HG03108 (cell line): ENCODE results near the gene SLC18A2.
A peak's percentile ranks its signal among the peaks of the same experiment; 100 is the strongest.
"Not testable (repeated sequence)": the region's sequence is repeated elsewhere in the genome, so short reads cannot be mapped to it uniquely, and the experiment has no call there.

Source experiments
- ATAC-seq: cut with Tn5 transposase; IDR thresholded peaks from one replicate; pipeline ENCODE4 v1.9.1; 2021; ENCODE audit warnings: moderate library complexity; ENCODE audit not compliant: unreplicated experiment

SLC18A2 gene

DNA sequence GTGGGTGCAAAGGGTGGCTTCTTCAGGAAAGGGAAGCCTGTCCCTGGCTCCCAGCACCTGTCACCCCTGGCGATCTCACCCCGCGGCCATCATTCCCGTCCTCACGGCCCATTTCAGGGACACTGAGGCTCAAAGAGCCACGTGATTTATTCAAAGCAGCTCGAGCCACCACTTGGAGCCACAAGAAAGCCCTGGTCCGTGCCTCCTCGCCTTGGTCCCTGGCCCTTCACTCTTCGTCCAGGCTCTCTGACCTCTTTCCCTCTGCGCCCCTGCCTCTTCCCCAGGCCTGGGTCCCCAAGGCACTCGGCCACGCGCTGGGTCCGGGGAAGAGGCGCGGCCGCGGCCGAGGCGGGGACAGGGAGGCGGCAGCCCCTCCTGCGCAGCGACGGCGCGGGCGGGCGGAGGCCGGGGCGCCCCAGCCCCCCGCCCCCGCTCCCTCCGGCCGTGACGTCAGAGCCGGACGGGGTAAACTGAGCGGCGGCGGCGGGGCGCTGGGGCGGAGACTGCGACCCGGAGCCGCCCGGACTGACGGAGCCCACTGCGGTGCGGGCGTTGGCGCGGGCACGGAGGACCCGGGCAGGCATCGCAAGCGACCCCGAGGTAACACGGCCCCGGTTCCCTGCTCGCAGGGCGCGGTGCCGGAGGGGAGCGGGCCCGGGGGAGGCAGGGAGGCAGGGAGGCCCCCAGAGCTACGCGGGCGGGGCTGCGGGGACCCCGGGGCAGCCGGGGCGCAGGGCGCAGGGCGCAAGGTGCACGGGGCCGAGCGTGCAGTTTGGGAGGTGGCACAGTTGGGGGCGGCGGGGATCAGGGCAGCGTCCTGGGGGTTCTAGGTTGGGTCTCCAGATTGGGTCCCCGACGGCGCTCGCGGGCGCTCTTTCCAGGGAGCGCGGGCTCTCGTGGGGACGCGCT is at the start of gene SLC18A2:
Gene SLC18A2 (plus strand): TSS at position 494 of the 909 bp plus-strand sequence. CDS start 580 bp downstream, outside the sequence.
- no peak for ATAC-seq

DNA sequence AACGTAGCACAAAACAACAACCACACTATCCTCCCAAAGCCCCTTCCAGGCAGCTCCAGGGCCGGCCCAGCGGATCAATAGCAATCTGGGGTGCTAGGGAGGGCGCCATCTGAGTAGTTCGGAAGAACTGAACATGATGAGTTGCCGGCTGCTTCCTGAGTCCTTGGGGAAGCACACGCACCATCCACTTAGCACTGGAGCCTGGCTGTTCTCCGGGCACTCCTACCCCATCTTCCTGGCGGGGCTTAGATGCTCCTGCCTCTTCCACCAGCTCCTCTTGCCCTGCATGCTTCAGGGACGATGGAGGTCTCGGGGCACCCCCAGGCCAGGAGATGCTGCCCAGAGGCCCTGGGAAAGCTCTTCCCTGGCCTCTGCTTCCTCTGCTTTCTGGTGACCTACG is 43.7 kb upstream of the SLC18A2 start, which contains the start of gene KCNK18:
Gene KCNK18 (plus strand): TSS at position 301 of the 400 bp plus-strand sequence. CDS start 0 bp downstream, at position 301.
- ATAC-seq = no peak

DNA sequence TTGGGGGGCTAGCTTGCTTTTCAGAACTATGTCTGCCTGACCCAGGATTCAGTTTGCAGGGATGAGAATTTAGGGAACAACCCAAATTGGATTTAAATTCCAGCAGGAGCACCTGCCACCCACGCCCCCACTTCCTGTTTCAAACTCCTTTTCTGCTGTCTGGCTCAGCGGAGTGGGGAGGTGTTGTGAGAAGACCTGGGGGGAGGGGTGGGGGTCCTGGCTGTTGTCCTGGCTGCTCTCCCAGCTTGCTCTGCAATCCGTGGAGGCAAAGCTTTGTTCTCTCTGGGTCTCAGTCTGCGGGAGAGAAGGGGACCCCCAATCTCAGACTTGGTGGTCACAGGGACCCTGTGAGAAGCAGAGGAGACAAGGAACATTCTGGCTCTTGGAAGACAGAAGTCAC is 42.8 kb upstream of the SLC18A2 start:
- ATAC-seq = no peak

GRCh38 chr10:117201826-117202225 is 39.1 kb upstream of the SLC18A2 start:
- no peak for ATAC-seq

DNA sequence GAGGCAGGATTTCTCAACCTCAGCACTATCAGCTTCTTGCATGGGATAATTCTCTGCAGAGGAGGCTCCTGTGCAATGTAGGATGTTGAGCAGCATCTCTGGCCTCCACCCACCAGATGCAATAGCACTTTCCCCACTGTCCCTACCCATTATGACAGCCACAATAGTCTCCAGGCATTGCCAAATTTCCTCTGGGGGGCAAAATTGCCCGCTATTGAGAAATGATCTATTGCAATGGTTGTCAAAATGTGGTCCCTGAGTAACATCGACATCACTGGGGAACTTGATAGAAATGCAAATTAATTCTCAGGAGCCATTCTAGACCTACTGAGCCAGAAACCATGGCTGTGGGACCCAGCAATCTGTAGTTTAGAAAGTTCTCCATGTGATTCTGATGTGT is 36.6 kb upstream of the SLC18A2 start:
- no peak for ATAC-seq

- no peak for ATAC-seq
These were observed 28.7 kb upstream of the SLC18A2 start for GRCh38 chr10:117212176-117212575.

DNA sequence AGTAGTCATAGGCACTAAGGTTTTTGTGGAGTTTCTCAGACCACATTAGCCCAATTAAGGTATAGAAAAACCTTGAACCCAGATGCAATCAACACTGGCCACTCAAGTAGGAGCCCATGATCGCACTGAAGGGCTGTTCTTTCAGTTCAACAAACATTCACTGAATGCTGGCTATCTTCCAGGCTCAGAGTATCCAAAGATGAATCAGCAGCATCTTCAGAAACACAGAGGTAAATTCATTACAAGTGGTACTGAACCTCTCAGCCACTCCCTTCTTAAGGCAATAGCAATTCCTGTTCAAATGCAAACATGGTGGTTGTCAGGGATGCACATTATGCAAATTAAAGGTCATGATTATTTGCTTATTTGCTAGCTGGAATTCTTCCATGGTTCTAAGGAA is 26.5 kb upstream of the SLC18A2 start:
- no peak for ATAC-seq

GRCh38 chr10:117215079-117215478 is 25.8 kb upstream of the SLC18A2 start:
- no peak for ATAC-seq

GRCh38 chr10:117216028-117216427 is 24.9 kb upstream of the SLC18A2 start:
- ATAC-seq = no peak

GRCh38 chr10:117216611-117217195 is 24.2 kb upstream of the SLC18A2 start:
- peak; percentile 86 for ATAC-seq

DNA sequence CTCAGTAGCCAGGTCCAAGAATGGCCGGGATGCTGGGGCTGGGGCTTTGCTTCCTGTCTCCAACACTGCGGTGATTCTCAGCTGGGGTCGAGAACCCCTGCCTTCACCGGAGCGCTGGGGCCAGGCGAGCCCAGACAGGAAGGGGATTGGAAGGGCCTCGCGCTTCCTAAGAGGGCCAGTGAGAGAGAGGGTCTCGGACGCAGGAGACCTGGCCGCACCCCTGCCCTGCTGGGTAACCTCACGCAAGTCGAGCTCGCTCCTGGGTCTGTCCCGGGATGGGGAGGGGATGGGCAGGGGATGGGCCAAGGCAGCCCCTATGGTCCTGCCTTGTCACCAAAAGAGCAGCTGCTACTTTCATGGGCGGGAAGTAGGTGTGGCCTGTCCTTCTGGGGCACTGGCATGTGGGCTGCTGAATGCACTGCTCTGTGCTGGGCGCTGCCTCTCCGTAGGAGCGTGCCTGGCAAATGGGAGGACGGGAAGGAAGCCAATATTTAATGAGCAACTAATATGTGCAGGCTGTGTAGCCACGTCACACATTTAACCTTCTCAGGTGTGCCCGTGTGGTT is 23.6 kb upstream of the SLC18A2 start:
- no peak for ATAC-seq

GRCh38 chr10:117218654-117219053 is 22.3 kb upstream of the SLC18A2 start:
- ATAC-seq = no peak

- ATAC-seq = no peak
These were observed 19.7 kb upstream of the SLC18A2 start for GRCh38 chr10:117221156-117221711.

GRCh38 chr10:117222552-117222951 is 18.4 kb upstream of the SLC18A2 start:
- ATAC-seq = no peak

GRCh38 chr10:117222976-117223692 is 17.8 kb upstream of the SLC18A2 start:
- no peak for ATAC-seq

- no peak for ATAC-seq
These were observed 17.1 kb upstream of the SLC18A2 start for GRCh38 chr10:117223693-117224430.

GRCh38 chr10:117224881-117225280 is 16.0 kb upstream of the SLC18A2 start:
- no peak for ATAC-seq

DNA sequence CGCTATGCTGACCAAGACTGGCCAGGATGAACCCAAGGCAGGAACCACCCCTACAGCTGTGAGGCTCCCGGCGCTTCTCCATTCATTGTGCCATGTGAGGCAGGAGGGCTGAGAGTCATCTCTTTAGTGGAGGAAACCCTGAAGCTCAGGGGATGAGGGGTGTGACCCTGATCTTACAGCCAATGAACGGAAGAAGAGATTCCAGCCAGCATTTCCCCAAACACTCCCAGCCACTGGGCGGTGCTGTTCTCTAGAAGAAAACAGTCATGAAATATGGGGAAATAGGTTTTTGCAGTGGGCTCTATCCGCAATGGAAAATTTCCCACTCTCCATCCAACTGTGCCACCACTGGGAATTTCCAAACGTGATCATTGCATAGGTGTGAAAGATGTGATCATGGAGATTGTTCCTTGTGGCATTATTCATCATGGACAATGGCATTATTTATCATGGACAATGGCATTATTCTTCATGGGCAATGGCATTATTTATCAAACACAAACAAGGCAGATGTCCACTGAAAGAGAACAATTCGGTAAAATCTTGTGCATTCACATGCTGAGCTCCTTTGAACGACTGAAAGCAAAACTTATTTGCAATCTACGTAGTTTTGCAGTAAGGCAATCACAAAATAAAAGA is 14.0 kb upstream of the SLC18A2 start:
- ATAC-seq = no peak

GRCh38 chr10:117228210-117228609 is 12.7 kb upstream of the SLC18A2 start:
- no peak for ATAC-seq

DNA sequence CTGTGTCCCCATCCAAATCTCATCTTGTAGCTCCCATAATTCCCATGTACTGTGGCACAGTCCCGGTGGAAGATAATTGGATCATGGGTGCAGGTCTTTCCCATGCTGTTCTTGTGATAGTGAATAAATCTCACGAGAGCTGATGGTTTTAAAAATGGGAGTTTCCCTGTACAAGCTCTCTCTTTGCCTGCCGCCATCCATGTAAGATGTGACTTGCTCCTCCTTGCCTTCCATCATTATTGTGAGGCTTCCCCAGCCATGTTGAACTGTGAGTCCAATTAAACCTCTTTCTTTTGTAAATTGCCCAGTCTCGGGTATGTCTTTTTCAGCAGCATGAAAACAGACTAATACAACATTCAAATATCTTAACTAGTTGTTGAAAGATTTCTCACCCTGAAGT is 10.8 kb upstream of the SLC18A2 start:
- ATAC-seq = not testable (repeated sequence)
